GM21390 (cell line): ENCODE results near the gene CTSK.

Source experiments
- ATAC-seq: cut with Tn5 transposase; IDR thresholded peaks from one replicate; pipeline ENCODE4 v1.9.1; 2021; ENCODE audit not compliant: unreplicated experiment

CTSK gene

DNA sequence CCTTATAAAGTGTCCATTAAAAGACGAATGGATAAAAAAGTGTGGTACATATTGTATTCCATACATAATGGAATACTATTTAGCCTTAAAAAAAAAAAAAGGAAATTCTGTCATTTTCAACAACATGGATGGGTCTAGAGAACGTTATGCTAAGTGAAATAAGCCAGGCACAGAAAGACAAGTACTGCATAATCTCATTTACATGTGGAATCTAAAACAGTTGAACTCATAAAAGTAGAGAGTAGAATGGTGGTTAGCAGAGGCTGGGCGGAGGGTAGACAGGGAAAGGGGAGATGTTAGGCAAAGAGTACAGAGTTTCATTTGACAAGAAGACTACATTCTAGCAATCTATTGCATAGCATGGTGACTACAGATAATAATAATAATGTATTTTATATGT lies 45.0 kb downstream of the CTSK start:
- no peak for ATAC-seq

DNA sequence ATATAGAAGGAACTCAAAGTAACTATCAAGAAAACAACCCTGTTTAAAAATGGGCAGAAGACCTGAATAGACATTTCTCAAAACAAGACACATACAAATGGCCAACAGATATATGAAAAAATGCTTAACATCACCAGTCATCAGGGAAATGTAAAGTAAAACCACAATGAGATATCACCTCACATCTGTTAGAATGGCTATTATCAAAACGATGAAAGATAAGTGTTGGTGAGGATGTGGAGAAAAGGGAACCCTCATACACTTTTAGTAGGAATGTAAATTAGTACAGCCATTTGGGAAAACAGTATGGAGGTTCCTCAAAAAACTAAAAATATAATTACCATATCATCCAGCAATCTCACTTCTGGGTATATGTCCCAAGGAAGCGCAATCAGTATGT lies 45.5 kb downstream of the CTSK start:
- no peak for ATAC-seq

DNA sequence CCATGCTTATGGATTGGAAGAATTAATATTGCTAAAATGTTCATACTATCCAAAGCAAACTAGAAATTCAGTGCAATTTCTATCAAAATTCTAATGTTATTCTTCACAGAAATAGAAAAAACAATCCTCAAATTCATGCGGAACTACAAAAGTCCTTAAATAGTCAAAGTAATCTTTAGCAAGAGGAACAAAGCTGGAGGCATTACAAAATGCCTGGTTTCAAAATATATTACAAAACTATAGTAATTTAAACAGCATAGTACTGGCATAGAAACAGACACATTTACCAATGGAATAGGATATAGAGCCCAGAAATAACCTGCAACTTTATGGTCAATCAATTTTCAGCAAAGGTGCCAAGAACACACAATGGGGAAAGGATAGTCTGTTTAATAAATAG lies 46.3 kb downstream of the CTSK start:
- no peak for ATAC-seq

DNA sequence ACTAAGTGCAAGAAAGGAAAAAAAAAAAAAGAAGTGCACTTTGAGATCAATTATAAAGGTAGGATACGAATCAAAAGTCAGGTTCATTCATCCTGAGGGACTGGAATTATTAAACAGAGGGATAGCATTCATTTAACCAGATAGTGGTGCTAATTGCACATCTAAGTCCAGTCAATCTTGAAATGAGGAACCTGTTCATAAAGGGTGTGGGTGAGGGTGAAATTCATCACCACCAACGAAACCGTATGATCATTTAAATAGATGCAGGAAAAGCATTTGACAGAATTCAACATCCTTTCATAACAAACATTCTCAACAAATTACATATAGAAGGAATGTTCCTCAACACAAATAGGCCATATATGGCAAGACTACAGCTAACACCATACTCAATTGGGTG lies 48.0 kb downstream of the CTSK start:
- no peak for ATAC-seq

DNA sequence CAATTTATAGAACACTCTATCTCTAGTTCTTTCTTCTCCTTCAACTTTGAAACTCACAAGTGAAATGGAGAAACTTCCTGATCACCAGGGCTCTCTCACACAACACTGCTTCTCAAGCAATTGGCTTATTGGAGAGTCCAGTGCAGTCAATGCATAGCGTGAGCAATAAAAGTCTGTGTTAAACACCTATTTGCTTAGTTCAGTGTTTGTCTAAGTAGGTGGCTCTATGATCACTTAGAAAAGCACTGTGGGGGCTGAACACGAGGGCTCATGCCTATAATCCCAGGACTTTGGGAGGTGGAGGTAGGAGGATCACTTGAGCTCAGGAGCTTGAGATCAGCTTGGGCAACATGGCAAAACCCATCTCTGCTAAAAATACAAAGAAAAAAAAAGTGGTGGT lies 54.6 kb downstream of the CTSK start:
- no peak for ATAC-seq

DNA sequence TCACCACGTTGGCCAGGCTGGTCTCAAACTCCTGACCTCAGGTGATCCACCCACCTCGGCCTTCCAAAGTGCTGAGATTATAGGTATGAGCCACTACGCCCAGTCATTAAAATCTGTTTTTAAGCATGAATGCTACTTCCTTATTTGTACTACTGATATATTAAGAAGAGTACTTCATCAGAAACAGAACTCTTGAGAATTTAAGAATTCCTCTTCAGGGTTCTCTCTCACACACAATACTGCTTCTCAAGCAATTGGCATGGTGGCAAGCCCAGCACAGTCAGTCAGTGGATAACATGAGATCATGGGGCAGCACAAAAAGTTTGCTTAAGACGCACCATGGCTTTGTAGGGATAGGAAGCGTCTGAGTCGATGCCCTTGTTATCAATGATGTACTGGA lies 56.6 kb downstream of the CTSK start:
- ATAC-seq: no peak

DNA sequence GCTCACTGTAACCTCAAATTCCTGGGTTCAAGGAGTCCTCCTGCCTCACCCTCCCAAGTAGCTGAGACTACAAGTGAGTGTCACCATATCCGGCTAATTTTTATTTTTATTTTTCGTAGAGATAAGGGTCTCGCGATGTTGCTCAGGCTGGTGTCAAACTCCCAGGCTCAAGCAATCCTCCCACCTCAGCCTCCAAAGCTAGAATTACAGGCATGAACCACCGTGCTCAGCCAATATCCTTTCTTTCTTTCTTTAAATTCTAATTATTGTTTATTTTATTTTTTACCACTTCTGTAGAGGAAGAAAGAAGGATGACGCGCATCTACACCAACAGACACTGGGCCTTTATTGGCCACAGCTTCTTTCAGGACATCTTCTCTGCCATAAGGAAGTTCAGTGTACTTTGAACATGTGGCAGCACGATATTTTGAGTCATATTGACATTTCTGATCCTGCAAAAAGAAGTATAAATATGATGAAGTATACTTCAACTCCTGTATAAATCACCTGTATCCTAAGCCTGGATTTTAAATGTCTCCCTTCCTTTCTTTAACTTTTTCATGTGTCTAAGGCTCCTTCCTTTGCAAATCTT lies 58.2 kb downstream of the CTSK start:
- ATAC-seq: no peak

DNA sequence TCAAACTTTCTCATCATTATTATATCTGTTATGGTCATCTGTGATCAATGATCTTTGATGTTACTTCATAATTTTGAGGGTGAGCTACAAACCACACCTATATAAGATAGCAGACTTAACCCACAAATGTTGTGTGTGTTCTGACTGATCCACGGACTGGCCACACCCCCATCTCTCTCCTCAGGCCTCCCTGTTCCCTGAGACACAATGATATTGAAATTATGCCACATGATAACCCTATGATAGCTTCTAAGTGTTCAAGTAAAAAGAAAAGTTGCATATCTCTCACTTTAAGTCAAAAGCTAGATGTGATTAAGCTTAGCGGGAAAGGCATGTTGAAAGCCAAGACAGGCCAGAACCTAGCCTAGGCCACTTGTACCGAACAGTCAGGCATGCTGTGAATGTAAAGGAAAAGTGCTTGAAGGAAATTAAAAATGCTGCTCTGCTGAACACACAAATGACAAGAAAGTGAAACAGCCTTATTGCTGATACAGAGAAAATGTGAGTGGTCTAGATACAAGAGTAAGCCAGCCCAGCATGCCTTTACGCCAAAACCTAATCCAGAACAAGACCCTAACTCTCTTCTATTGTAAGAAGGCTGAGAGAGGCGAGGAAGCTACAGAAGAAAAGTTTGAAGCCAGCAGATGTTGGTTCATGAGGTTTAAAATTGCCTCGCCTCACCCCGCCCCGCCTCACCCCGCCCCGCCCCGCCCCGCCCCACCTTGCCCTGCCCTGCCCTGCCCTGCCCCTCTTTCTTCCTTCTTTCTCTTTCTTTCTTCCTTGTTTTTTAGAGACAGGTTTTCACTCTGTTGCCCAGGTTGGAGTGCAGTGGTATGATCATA lies 59.0 kb downstream of the CTSK start:
- ATAC-seq: no peak
